ENCODE measurements around the gene GLB1L2.

- no peak for TF ChIP-seq CTCF (IDR thresholded peaks at IDR 0.05)
- TF ChIP-seq POLR2A (IDR thresholded peaks at IDR 0.05), result no peak
Measured at GRCh38 chr11:134372536-134372935, 40.7 kb downstream of the GLB1L2 start.

Data from sigmoid colon (tissue), 3 donors.